Astrocyte of the cerebellum (primary cell): Measurements from ENCODE around the gene TFPT.

ENCODE experiments used
- DNase-seq: peaks from one replicate; pipeline ENCODE4 v3.0.0-alpha.2; 2011; ENCODE audit warnings: low read depth
- H3K4me3 ChIP-seq: 2 replicates; pipeline ENCODE4 v1.5.1; 2011; ENCODE audit warnings: mild to moderate bottlenecking, low read depth, low read length, moderate library complexity
- CTCF ChIP-seq: IDR thresholded peaks from 2 replicates; pipeline ENCODE4 v1.5.1; 2012; ENCODE audit warnings: low read length, low read depth, moderate library complexity, mild to moderate bottlenecking; ENCODE audit errors: missing control alignments
- in situ Hi-C: cut with HindIII; loops from 2 replicates; pipeline ENCODE4 v1.10.0; 2017; ENCODE audit warnings: low sequenced_read_pairs

The TFPT gene

GRCh38 chr19:54148158-54148557, 32.7 kb upstream of the TFPT start:
- TF ChIP-seq CTCF = no peak
- no peak for DNase-seq
- in situ Hi-C loops = no loop called here
- no peak overlapping the region for H3K4me3 ChIP-seq

GRCh38 chr19:54147676-54148075, 32.2 kb upstream of the TFPT start:
- in situ Hi-C loops = no loop called here
- DNase-seq = no peak
- no peak overlapping the region for H3K4me3 ChIP-seq
- no peak for TF ChIP-seq CTCF

GRCh38 chr19:54145541-54146158, 30.2 kb upstream of the TFPT start:
- in situ Hi-C loops = no loop called here
- no peak for DNase-seq
- TF ChIP-seq CTCF = no peak
- H3K4me3 ChIP-seq = no peak overlapping the region

- no peak for TF ChIP-seq CTCF
- no peak for DNase-seq
- in situ Hi-C loops = no loop called here
- no peak overlapping the region for H3K4me3 ChIP-seq
These were observed 26.8 kb upstream of the TFPT start for GRCh38 chr19:54142166-54142780.

GRCh38 chr19:54141356-54141755, 25.9 kb upstream of the TFPT start:
- DNase-seq = no peak
- no peak for TF ChIP-seq CTCF
- no peak overlapping the region for H3K4me3 ChIP-seq
- in situ Hi-C loops = no loop called here

GRCh38 chr19:54138489-54139256, 23.2 kb upstream of the TFPT start:
- H3K4me3 ChIP-seq = peak overlapping the region; percentile 86
- in situ Hi-C loops = no loop called here
- no peak for TF ChIP-seq CTCF
- no peak for DNase-seq
